ENCODE results near the gene TJP3. TPM values are rescaled to one million over a fixed set of nuclear protein-coding genes. Genes with fewer than 3 reads are reported as not detected.
"Not testable (repeated sequence)": the region's sequence is repeated elsewhere in the genome, so short reads cannot be mapped to it uniquely, and the experiment has no call there.

The TJP3 gene
- total RNA-seq, 2 donors from 2014 or later = 1.1 TPM; not detected in 1

DNA sequence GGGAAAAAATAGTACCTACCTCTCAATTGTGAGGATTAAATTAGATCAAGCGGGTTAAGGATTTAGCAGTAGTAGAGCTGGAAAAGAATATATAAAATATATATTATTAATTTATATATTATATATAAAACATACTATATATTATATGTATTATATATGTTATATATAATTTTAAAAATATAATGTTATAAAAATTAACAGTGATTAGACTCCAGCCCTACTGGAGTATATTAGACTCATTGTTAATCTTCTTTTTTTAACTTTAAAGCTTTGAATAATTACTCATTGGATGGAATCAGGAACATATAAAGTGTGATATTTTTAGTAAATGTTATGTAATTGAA, 53.9 kb downstream of the TJP3 start:
- H3K9me3 ChIP-seq = no peaks in the 10 kb centered on the region
- TF ChIP-seq, protein P1, sequence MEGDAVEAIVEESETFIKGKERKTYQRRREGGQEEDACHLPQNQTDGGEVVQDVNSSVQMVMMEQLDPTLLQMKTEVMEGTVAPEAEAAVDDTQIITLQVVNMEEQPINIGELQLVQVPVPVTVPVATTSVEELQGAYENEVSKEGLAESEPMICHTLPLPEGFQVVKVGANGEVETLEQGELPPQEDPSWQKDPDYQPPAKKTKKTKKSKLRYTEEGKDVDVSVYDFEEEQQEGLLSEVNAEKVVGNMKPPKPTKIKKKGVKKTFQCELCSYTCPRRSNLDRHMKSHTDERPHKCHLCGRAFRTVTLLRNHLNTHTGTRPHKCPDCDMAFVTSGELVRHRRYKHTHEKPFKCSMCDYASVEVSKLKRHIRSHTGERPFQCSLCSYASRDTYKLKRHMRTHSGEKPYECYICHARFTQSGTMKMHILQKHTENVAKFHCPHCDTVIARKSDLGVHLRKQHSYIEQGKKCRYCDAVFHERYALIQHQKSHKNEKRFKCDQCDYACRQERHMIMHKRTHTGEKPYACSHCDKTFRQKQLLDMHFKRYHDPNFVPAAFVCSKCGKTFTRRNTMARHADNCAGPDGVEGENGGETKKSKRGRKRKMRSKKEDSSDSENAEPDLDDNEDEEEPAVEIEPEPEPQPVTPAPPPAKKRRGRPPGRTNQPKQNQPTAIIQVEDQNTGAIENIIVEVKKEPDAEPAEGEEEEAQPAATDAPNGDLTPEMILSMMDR (IDR thresholded peaks at IDR 0.05) = no peak
- peaks cover 26% of the 10 kb centered on the region for H3K36me3 ChIP-seq
- H3K4me1 ChIP-seq = peaks cover 0 to 36% of the 10 kb centered on the region in 2 donors
- no peaks in the 10 kb centered on the region for H3K27me3 ChIP-seq
- DNase-seq (ENCODE audit: low spot score) = no peak
- H3K27ac ChIP-seq = peak overlapping the region; percentile 96
- peak overlapping the region in 1 of 2 donors; percentile 57 for H3K4me3 ChIP-seq

DNA sequence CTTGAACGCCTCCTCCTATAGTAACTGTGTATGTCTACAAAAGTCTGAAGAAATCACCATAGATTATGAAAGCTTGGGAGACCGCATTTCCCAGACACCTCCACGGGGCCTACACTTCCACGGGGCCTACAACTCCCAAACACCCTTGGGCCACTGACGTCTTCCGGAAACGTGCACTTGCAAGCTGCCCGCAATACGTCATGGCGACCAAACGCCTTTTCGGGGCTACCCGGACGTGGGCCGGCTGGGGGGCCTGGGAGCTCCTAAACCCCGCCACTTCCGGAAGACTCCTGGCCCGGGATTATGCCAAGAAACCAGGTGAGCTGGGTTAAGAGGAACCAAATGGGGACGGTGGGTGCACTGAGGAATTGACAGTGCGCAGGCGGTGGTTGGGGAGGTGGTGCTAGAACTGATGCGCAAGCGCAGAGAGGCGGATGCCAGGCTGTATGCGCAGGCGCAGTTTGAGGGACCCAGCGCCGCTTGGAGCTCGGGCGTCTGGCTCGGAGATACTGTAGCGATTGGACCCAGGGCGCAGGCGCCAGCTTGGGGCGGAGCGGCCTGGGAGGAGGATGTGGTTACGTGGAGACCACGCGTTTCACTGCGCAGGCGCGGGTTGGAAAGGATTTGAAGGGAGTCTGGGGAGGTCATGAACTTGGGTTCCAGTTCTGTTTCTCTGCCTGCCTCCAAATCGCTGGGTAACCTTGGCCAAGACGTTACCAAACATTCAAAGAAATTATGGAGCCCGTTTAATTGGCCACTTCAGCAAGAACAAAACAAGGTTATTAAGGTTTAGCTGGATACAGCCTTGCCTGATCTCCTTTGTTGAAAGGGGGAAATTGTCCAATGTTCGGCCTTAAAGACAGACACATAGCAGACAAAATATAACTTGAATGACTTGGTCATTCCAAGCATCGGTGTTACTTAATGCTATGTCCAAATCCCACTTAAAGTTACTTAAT, 54.6 kb downstream of the TJP3 start, which contains the start of gene MRPL54:
Gene MRPL54, plus strand, starts transcription at position 182 of the 959 bp plus-strand sequence. Its CDS starts 19 bp downstream, at position 201.
- no peaks in the 10 kb centered on the region for H3K27me3 ChIP-seq
- peak; percentile 99 for DNase-seq (ENCODE audit: low spot score)
- peak within 1 kb of the TSS; percentile 96 for H3K27ac ChIP-seq
- TF ChIP-seq, protein P1 (IDR thresholded peaks at IDR 0.05) = no peak
- peak within 1 kb of the TSS; percentile 60 to 75 for H3K4me3 ChIP-seq
- peaks cover 0 to 36% of the 10 kb centered on the region in 2 donors for H3K4me1 ChIP-seq
- peaks cover 26% of the 10 kb centered on the region for H3K36me3 ChIP-seq
- H3K9me3 ChIP-seq = no peaks in the 10 kb centered on the region

DNA sequence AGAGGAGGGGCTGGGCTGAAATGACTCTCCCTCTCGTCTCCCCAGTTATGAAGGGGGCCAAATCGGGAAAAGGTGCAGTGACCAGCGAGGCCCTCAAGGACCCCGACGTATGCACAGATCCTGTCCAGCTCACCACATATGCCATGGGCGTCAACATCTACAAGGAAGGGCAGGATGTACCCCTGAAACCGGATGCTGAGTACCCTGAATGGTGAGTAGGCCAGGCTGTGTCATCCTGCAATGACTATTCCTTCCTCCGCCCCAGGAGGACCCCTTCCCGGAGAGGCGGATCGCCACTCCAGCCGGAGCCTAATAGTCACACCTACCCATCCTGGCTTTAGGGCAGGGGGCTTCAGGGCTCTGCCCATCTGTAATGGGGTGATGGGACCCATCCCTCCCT, 56.9 kb downstream of the TJP3 start:
- Histone ChIP-seq H3K4me3 (no peak overlapping the region), H3K27me3 (no peaks in the 10 kb centered on the region), H3K4me1 (peaks cover 0 to 25% of the 10 kb centered on the region in 2 donors), H3K36me3 (peaks cover 31% of the 10 kb centered on the region), H3K9me3 (no peaks in the 10 kb centered on the region), H3K27ac (no peak overlapping the region)
- TF ChIP-seq, protein P1 (IDR thresholded peaks at IDR 0.05) = no peak
- no peak for DNase-seq (ENCODE audit: low spot score)

DNA sequence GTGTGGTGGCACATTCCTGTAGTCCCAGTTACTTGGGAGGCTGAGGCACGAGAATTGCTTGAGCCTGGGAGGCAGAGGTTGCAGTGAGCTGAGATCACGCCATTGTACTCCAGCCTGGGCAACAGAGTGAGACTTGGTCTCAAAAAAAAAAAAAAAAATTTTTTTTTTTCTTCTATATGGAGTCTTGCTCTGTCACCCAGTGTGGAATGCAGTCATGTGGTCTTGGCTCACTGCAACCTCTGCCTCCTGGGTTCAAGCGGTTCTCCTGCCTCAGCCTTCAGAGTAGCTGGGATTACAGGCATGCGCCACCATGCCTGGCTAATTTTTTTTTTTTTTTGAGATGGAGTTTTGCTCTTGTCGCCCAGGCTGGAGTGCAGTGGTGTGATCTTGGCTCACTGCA, 57.6 kb downstream of the TJP3 start:
- peaks cover 31% of the 10 kb centered on the region for H3K36me3 ChIP-seq
- H3K27ac ChIP-seq; H3K27me3 ChIP-seq; H3K9me3 ChIP-seq; DNase-seq (ENCODE audit: low spot score); H3K4me3 ChIP-seq: not testable (repeated sequence)
- H3K4me1 ChIP-seq = peaks cover 0 to 18% of the 10 kb centered on the region in 2 donors

DNA sequence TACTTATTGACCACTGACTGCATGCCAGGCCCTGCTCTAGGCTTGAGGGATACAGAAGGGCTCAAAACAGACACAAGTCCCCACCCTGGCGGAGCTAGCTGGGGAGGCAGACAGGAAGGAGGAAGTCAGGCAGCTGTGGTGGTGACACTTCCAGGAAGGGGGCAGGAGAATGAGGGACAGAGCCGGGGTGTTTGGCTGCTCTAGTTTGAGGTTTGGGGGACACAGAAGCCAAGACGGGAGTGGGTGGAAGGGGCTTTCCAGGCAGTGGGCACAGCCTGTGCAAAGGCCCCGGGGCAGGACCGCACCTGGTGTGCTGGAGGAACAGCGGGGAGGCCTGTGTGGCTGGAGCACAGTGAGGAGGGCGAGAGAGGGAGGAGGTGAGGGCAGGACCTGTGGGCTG, 58.3 kb downstream of the TJP3 start:
- DNase-seq (ENCODE audit: low spot score) = no peak
- TF ChIP-seq, protein P1 (IDR thresholded peaks at IDR 0.05) = no peak
- Histone ChIP-seq H3K27ac (no peak overlapping the region), H3K36me3 (peaks cover 31% of the 10 kb centered on the region), H3K9me3 (no peaks in the 10 kb centered on the region), H3K27me3 (no peaks in the 10 kb centered on the region), H3K4me1 (peaks cover 0 to 14% of the 10 kb centered on the region in 2 donors), H3K4me3 (no peak overlapping the region)

DNA sequence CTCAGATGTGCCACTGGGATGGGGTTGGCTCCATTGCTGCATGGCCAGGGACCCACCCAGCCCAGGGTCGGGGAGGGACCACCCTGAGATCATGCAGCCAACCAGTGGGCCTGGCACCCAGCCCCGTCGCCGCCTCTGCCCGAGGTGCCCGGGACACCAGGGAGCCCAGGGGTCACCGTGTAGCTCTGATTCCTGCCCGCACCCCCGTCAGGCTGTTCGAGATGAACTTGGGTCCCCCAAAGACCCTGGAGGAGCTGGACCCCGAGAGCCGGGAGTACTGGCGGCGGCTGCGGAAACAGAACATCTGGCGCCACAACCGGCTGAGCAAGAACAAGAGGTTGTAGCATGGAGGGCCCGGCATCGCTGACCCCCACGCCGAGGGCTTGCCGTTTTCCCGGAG, 58.9 kb downstream of the TJP3 start:
- Histone ChIP-seq H3K4me1 (peaks cover 0 to 10% of the 10 kb centered on the region in 2 donors), H3K4me3 (no peak overlapping the region), H3K36me3 (peaks cover 31% of the 10 kb centered on the region), H3K9me3 (no peaks in the 10 kb centered on the region), H3K27ac (no peak overlapping the region), H3K27me3 (no peaks in the 10 kb centered on the region)
- DNase-seq (ENCODE audit: low spot score) = no peak
- TF ChIP-seq, protein P1 (IDR thresholded peaks at IDR 0.05) = no peak

Data from right atrium auricular region (tissue), 2 donors.